BJ (cell line): ENCODE results near the gene FNDC3B. TPM values are rescaled to one million over a fixed set of nuclear protein-coding genes. Genes with fewer than 3 reads are reported as not detected.

Experiments used
- CTCF ChIA-PET: fragments of 350-600 bp; formaldehyde crosslinking; extraction: SDS; loops from one replicate; lab custom pipeline; 2021; ENCODE audit warnings: antibody characterized with exemption, inconsistent platforms; lab: Yijun Ruan, JAX
- POLR2A ChIA-PET: fragments of 300-600 bp; sonication (Branson Sonifier 250); formaldehyde crosslinking; extraction: SDS; loops from one replicate; lab custom pipeline; 2021; ENCODE audit warnings: antibody characterized with exemption; lab: Charles Lee
- DNase-seq: peaks from one replicate; pipeline ENCODE4 v3.0.0-alpha.2; 2011; ENCODE audit warnings: low read depth
- H3K27me3 ChIP-seq: 2 replicates; pipeline ENCODE4 v1.6.0; 2011; ENCODE audit warnings: low read length; ENCODE audit not compliant: control insufficient read depth, insufficient read depth
- H3K36me3 ChIP-seq: 2 replicates; pipeline ENCODE4 v1.5.1; 2011; ENCODE audit warnings: low read length; ENCODE audit not compliant: control insufficient read depth, insufficient read depth
- H3K4me3 ChIP-seq: 2 replicates; pipeline ENCODE4 v1.5.1; 2011; ENCODE audit warnings: low read depth, mild to moderate bottlenecking, control low read depth, low read length
- polyA plus RNA-seq: library from polyadenylated mRNA; depleted of rRNA; stranded (reverse); fragments of >200 nt; gene quantifications from 2 replicates; pipeline ENCODE4 v1.2.3, GENCODE V29; 2011
- TF ChIP-seq, protein P1 (sequence below): IDR thresholded peaks from 2 replicates; pipeline ENCODE4 v1.5.1; 2011; ENCODE audit warnings: low read depth, mild to moderate bottlenecking, control low read depth, inconsistent platforms, low read length, moderate library complexity; ENCODE audit not compliant: insufficient read depth

FNDC3B gene
- polyA plus RNA-seq, 1 experiment = 28.6 TPM

DNA sequence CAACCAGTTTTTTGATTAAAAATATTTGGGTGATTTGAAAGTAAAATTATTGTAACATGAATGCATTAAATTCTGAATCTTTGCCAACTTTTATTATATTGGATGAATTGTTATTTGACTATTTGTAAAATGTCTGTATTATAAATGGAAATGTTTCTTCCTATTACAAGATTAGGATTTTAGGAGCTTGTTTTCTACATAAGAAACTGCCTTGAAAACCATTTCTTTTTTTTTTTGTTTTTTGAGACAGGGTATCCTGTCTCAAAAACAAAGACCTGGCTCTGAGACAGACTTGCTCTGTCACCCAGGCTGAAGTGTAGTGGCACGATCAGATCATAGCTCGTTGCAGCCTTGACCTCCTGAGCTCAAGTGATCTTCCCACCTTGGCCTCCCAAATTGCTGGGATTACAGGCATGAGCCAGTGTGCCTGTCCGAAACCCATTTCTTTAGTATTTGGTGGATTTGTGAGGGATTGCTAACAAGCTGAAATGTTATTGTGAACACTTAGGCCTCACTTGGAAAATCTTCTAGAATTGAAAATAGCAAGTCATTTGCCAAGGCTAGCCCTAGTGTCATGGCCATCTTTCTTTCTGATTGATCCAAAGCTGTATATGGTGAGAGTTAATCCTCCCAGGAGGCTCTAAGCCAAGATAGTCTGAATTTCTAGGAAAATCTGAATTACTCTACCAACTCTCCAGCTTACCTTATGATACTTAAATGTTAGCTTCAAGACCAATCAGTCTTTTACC lies 100.3 kb downstream of the FNDC3B start:
- DNase-seq = no peak
- CTCF ChIA-PET = interaction anchor here (0.6 to 1.1 kb wide), 2 partner anchors 62 to 367 kb away, joined by 3 to 4 read pairs; no protein-coding TSS in a partner anchor
- TF ChIP-seq, protein P1, sequence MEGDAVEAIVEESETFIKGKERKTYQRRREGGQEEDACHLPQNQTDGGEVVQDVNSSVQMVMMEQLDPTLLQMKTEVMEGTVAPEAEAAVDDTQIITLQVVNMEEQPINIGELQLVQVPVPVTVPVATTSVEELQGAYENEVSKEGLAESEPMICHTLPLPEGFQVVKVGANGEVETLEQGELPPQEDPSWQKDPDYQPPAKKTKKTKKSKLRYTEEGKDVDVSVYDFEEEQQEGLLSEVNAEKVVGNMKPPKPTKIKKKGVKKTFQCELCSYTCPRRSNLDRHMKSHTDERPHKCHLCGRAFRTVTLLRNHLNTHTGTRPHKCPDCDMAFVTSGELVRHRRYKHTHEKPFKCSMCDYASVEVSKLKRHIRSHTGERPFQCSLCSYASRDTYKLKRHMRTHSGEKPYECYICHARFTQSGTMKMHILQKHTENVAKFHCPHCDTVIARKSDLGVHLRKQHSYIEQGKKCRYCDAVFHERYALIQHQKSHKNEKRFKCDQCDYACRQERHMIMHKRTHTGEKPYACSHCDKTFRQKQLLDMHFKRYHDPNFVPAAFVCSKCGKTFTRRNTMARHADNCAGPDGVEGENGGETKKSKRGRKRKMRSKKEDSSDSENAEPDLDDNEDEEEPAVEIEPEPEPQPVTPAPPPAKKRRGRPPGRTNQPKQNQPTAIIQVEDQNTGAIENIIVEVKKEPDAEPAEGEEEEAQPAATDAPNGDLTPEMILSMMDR = no peak
- Histone ChIP-seq H3K4me3 (no peak overlapping the region), H3K27me3 (no peaks in the 10 kb centered on the region), H3K36me3 (peaks cover 2% of the 10 kb centered on the region; the same call in 1 of the 2 replicates)
- POLR2A ChIA-PET = interaction anchor here (0.6 to 1.0 kb wide), 4 partner anchors 10 to 142 kb away, joined by 3 to 6 read pairs (median 4); no protein-coding TSS in a partner anchor

GRCh38 chr3:172140499-172141391 lies 101.4 kb downstream of the FNDC3B start:
- peaks cover 1% of the 10 kb centered on the region; the same call in 1 of the 2 replicates for H3K36me3 ChIP-seq
- CTCF ChIA-PET = interaction anchor here (0.6 to 1.8 kb wide), 3 partner anchors 63 to 250 kb away, joined by 3 to 9 read pairs (median 4); no protein-coding TSS in a partner anchor
- POLR2A ChIA-PET = no interaction called here
- TF ChIP-seq, protein P1 = no peak
- H3K27me3 ChIP-seq = no peaks in the 10 kb centered on the region
- H3K4me3 ChIP-seq = no peak overlapping the region
- peak; percentile 76 for DNase-seq

DNA sequence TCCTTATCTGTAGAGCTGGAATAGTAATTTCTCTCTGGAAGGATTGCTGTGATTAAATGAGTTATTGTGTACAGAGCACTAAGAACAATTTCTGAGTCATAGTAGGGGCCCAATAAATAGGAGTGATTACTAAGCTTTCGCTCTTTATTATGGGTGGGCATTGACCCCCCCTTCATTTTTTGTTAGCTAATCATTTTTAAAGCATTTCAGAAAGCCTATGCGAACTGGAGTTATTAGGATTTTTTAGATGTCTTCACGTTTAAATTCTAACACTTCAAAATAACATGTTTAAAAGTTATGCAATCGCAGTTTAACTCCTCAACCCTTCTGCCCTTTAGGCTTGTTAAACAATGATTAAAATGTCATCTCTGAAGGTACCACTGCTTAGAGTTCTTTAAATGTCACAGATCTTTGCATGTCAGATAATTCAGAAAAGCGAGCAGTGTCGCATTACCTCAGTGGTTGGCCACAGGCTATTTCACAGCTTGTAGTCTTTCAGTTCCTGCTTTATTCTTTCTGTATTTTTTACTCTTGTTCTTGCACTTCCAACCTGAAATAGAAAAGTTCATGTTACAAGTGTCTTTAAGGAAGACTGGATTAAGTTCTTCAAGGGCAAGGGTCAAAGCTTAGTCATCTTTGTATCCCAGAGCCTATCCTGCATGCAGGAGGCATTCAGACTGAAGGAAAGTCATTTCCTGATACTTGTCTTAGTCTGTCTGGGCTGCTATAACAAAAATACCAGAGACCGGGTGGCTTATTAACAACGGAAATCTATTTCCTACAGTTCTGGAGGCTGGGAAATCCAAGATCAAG lies 102.9 kb downstream of the FNDC3B start:
- Histone ChIP-seq H3K4me3 (no peak overlapping the region), H3K27me3 (no peaks in the 10 kb centered on the region), H3K36me3 (peaks cover 1% of the 10 kb centered on the region; the same call in 1 of the 2 replicates)
- DNase-seq = peak; percentile 71
- TF ChIP-seq, protein P1 = no peak
- ChIA-PET POLR2A (interaction anchor here (0.6 kb wide), 1 partner anchor 259 kb away, joined by 3 read pairs; no protein-coding TSS in a partner anchor), CTCF (interaction anchor here (1.0 to 1.8 kb wide), 2 partner anchors 76 to 190 kb away, joined by 4 to 9 read pairs; no protein-coding TSS in a partner anchor)

- TF ChIP-seq, protein P1 = no peak
- ChIA-PET POLR2A (no interaction called here), CTCF (no interaction called here)
- Histone ChIP-seq H3K27me3 (no peaks in the 10 kb centered on the region), H3K36me3 (peaks cover 1% of the 10 kb centered on the region; the same call in 1 of the 2 replicates), H3K4me3 (no peak overlapping the region)
- DNase-seq = no peak
These were observed 103.6 kb downstream of the FNDC3B start for GRCh38 chr3:172142864-172143451.
